Activated CD8-positive, alpha-beta memory T cell treated with anti-CD3 and anti-CD28 coated beads, Interleukin-2, amount 50 U/mL, for 1 hour (primary cell): ENCODE results near the gene PCARE.
"Not testable (repeated sequence)": the region's sequence is repeated elsewhere in the genome, so short reads cannot be mapped to it uniquely, and the experiment has no call there.

ENCODE experiments used
- DNase-seq: peaks from one replicate; pipeline ENCODE4 v3.0.0-alpha.2; 2020; ENCODE audit errors: extremely low read depth

PCARE gene

GRCh38 chr2:29074411-29074810 lies at the start of gene PCARE:
Gene PCARE, minus strand, starts transcription at chr2:29074523. Its CDS starts 262 bp downstream, at chr2:29074261.
- DNase-seq = no peak

- no peak for DNase-seq
Measured at GRCh38 chr2:29123617-29124349, 49.5 kb upstream of the PCARE start.

- DNase-seq = no peak
Measured at GRCh38 chr2:29120846-29121245, 46.5 kb upstream of the PCARE start.

- no peak for DNase-seq
Measured at GRCh38 chr2:29119211-29119610, 44.9 kb upstream of the PCARE start.

GRCh38 chr2:29117636-29118303 lies 43.4 kb upstream of the PCARE start:
- DNase-seq = no peak

- DNase-seq = peak; percentile 28
Measured at GRCh38 chr2:29115797-29116781, 41.8 kb upstream of the PCARE start.

GRCh38 chr2:29114946-29115609 lies 40.8 kb upstream of the PCARE start, which contains the start of gene CLIP4:
Gene CLIP4, plus strand, starts transcription at chr2:29115415. Its CDS starts 5,974 bp downstream, at chr2:29121389.
- peak; percentile 18 for DNase-seq

GRCh38 chr2:29114586-29114945 lies 40.2 kb upstream of the PCARE start:
- DNase-seq = no peak

- no peak for DNase-seq
Measured at GRCh38 chr2:29113891-29114321, 39.6 kb upstream of the PCARE start.

- DNase-seq = no peak
Measured at GRCh38 chr2:29113027-29113686, 38.8 kb upstream of the PCARE start.

GRCh38 chr2:29112379-29112778 lies 38.1 kb upstream of the PCARE start:
- DNase-seq = no peak

- DNase-seq = no peak
Measured at GRCh38 chr2:29110916-29111535, 36.7 kb upstream of the PCARE start.

- no peak for DNase-seq
Measured at GRCh38 chr2:29109246-29109645, 34.9 kb upstream of the PCARE start.

- no peak for DNase-seq
Measured at GRCh38 chr2:29108225-29108624, 33.9 kb upstream of the PCARE start.

GRCh38 chr2:29107547-29107946 lies 33.2 kb upstream of the PCARE start:
- DNase-seq = not testable (repeated sequence)

GRCh38 chr2:29106980-29107388 lies 32.7 kb upstream of the PCARE start:
- no peak for DNase-seq

GRCh38 chr2:29106256-29106655 lies 31.9 kb upstream of the PCARE start:
- DNase-seq = no peak

GRCh38 chr2:29105375-29105774 lies 31.1 kb upstream of the PCARE start:
- no peak for DNase-seq

GRCh38 chr2:29104688-29105087 lies 30.4 kb upstream of the PCARE start:
- no peak for DNase-seq

- DNase-seq = no peak
Measured at GRCh38 chr2:29100564-29100963, 26.2 kb upstream of the PCARE start.

- DNase-seq = no peak
Measured at GRCh38 chr2:29097569-29097968, 23.2 kb upstream of the PCARE start.
